Lower leg skin (tissue), 3 donors: ENCODE results near the gene HMX2.

Source experiments
- POLR2A ChIP-seq, 2 donors: fragments of 450-650 bp; IDR thresholded peaks; one replicate each; pipeline ENCODE4 v1.6.1; 2016 to 2017; ENCODE audit warnings: antibody characterized with exemption in 2 of 2, mild to moderate bottlenecking in 1 of 2, moderate library complexity in 1 of 2
- TF ChIP-seq, protein P1 (sequence below), 3 donors: fragments of 450-650 bp; IDR thresholded peaks; one replicate each; pipeline ENCODE4 v1.5.1; 2016; ENCODE audit warnings: antibody characterized with exemption in 3 of 3, mild to moderate bottlenecking in 3 of 3, moderate library complexity in 2 of 3

DNA sequence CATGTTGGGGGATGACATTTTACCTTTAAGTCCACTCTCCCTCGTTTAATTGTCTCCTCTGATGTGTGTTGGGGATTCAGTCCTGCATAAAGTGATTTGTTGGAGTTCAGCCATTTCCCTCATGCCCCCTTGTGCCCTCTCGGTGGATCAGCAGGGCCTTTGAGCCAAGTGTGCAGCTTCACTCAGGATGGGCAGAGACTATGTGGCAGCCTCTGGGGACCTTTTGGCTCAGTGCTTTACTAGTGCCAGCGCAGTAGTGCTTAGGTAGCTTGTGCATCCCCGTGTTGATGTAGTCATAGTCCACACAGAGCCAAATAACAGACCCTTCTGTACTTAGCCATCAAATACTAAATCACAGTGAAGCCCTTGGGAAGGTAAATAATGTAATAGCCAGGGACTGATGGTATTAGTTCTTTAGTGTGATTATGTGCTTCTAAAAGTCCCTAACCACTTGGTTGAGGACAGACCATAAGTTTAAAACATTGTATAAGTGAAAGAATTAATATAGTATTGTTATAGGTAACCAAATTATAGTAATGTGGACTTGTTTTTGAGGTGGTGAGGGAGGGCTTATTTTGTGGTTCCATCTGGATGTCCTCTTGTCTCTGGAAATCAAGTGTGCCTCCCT, 17.6 kb downstream of the HMX2 start:
- TF ChIP-seq, protein P1, sequence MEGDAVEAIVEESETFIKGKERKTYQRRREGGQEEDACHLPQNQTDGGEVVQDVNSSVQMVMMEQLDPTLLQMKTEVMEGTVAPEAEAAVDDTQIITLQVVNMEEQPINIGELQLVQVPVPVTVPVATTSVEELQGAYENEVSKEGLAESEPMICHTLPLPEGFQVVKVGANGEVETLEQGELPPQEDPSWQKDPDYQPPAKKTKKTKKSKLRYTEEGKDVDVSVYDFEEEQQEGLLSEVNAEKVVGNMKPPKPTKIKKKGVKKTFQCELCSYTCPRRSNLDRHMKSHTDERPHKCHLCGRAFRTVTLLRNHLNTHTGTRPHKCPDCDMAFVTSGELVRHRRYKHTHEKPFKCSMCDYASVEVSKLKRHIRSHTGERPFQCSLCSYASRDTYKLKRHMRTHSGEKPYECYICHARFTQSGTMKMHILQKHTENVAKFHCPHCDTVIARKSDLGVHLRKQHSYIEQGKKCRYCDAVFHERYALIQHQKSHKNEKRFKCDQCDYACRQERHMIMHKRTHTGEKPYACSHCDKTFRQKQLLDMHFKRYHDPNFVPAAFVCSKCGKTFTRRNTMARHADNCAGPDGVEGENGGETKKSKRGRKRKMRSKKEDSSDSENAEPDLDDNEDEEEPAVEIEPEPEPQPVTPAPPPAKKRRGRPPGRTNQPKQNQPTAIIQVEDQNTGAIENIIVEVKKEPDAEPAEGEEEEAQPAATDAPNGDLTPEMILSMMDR (IDR thresholded peaks at IDR 0.05) = no peak
- TF ChIP-seq POLR2A (IDR thresholded peaks at IDR 0.05) = no peak
